Activated CD8-positive, alpha-beta T cell treated with anti-CD3 and anti-CD28 coated beads for 36 hours (primary cell): Measurements from ENCODE around the gene PARP15. TPM values are rescaled to one million over a fixed set of nuclear protein-coding genes. Genes with fewer than 3 reads are reported as not detected.

Experiments
- ATAC-seq: fragments of 200-7000 bp; cut with Tn5 transposase; one replicate; pipeline ENCODE4 v1.10.0; 2021; ENCODE audit warnings: mild to moderate bottlenecking, moderate library complexity
- CTCF ChIA-PET: fragments of 350-600 bp; sonication (Branson Sonifier 250); formaldehyde crosslinking; loops from one replicate; lab custom pipeline; 2021; ENCODE audit warnings: antibody characterized with exemption; lab: Charles Lee
- POLR2A ChIA-PET: fragments of 350-600 bp; sonication (Branson Sonifier 250); formaldehyde crosslinking; loops from one replicate; lab custom pipeline; 2021; ENCODE audit warnings: antibody characterized with exemption; lab: Charles Lee
- DNase-seq: peaks from one replicate; pipeline ENCODE4 v3.0.0-alpha.2; 2020
- H3K27ac Mint-ChIP-seq: one replicate; pipeline ENCODE4 v1.8.0; 2021; ENCODE audit warnings: mild to moderate bottlenecking, mixed read lengths
- H3K27me3 Mint-ChIP-seq: one replicate; pipeline ENCODE4 v1.8.0; 2021; ENCODE audit warnings: mixed read lengths
- H3K36me3 Mint-ChIP-seq: one replicate; pipeline ENCODE4 v1.8.0; 2021; ENCODE audit warnings: low read depth, mixed read lengths
- H3K4me1 Mint-ChIP-seq: one replicate; pipeline ENCODE4 v1.8.0; 2021; ENCODE audit warnings: low read depth, mixed read lengths
- H3K4me3 Mint-ChIP-seq: one replicate; pipeline ENCODE4 v1.8.0; 2021; ENCODE audit warnings: mild to moderate bottlenecking, moderate library complexity, mixed read lengths
- H3K9me3 Mint-ChIP-seq: one replicate; pipeline ENCODE4 v1.8.0; 2021; ENCODE audit warnings: mixed read lengths
- intact Hi-C: fragments of 100-400 bp; cut with micrococcal nuclease; formaldehyde crosslinking; loops from one replicate; pipeline ENCODE4 v1.10.0; 2022
- total RNA-seq, 2 experiments: library from RNA; stranded (reverse); gene quantifications; one replicate each; pipeline ENCODE4 v1.2.3, GENCODE V29; 2021
- TF ChIP-seq, protein P1 (sequence below): fragments of 200-600 bp; IDR thresholded peaks from one replicate; pipeline ENCODE4 v1.8.0; 2022; ENCODE audit warnings: antibody characterized with exemption, mild to moderate bottlenecking

PARP15 gene
- total RNA-seq, 2 experiments from 2014 or later, result 13.3 to 14.0 TPM

DNA sequence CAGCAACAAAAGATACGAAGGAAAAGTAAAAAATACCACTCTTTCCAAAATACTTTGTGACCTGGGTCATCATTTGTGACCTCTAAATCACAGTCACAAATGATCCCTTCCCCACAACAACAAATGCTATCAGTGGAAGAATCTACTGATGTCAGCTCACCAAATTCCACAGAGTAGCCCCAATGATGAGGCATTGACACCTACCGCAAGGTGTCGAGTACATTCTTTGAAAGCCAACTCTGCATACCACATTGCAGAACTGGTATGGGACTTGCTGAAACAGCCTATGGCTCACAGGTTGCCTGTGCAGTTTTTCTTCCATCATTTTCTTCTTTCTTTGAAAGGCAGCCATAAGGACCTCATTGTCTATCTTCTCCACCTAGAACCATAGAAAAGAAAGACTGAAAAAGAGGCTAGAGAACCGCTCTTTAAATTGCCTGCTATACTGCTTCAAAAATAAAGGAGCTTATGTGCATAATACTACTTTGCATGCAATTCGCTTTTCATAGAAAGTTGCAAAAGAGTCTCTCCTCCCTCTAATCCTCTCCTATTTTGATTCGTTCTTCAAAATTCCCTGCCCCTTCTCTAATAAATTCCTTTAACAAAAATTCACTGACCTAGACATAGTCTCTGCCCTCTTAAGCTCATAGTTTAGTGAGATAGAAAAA lies 41.4 kb upstream of the PARP15 start:
- Mint-ChIP-seq H3K27me3 (no peaks in the 10 kb centered on the region), H3K4me1 (peaks cover 38% of the 10 kb centered on the region), H3K9me3 (no peaks in the 10 kb centered on the region), H3K4me3 (no peak overlapping the region), H3K36me3 (peaks cover 50% of the 10 kb centered on the region), H3K27ac (no peak overlapping the region)
- no peak for ATAC-seq
- CTCF ChIA-PET, result interaction anchor here (0.8 to 1.9 kb wide), 2 partner anchors 10 to 77 kb away, joined by 4 read pairs; no protein-coding TSS in a partner anchor
- TF ChIP-seq, protein P1, sequence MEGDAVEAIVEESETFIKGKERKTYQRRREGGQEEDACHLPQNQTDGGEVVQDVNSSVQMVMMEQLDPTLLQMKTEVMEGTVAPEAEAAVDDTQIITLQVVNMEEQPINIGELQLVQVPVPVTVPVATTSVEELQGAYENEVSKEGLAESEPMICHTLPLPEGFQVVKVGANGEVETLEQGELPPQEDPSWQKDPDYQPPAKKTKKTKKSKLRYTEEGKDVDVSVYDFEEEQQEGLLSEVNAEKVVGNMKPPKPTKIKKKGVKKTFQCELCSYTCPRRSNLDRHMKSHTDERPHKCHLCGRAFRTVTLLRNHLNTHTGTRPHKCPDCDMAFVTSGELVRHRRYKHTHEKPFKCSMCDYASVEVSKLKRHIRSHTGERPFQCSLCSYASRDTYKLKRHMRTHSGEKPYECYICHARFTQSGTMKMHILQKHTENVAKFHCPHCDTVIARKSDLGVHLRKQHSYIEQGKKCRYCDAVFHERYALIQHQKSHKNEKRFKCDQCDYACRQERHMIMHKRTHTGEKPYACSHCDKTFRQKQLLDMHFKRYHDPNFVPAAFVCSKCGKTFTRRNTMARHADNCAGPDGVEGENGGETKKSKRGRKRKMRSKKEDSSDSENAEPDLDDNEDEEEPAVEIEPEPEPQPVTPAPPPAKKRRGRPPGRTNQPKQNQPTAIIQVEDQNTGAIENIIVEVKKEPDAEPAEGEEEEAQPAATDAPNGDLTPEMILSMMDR, result no peak
- DNase-seq, result no peak
- POLR2A ChIA-PET, result interaction anchor here (1.8 kb wide), 1 partner anchor 21 kb away, joined by 5 read pairs; the partner anchor contains the start of gene KPNA1
- intact Hi-C loops, result no loop called here

DNA sequence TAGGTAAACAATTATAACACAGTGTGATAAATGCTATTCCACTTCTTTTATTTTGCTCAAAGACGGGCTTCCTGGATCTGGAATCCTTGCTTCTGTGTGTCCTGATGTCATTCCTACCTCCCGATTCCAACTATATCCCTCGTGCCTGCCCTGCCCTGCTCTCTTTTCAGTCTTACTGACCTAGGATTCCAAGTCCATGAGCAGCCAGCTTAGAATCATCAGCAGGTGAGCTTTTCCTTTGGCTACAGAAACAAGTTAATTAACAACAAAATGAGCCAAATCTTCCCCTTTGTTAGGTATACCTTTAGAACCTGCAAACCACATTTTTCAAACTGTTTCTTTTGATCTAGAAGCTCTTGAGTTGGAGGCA lies 40.8 kb upstream of the PARP15 start:
- TF ChIP-seq, protein P1, result no peak
- ChIA-PET POLR2A (no interaction called here), CTCF (interaction anchor here (0.8 to 1.9 kb wide), 2 partner anchors 10 to 78 kb away, joined by 4 read pairs; no protein-coding TSS in a partner anchor)
- Mint-ChIP-seq H3K36me3 (peaks cover 50% of the 10 kb centered on the region), H3K4me3 (no peak overlapping the region), H3K27me3 (no peaks in the 10 kb centered on the region), H3K4me1 (peaks cover 38% of the 10 kb centered on the region), H3K27ac (no peak overlapping the region), H3K9me3 (no peaks in the 10 kb centered on the region)
- ATAC-seq, result no peak
- DNase-seq, result no peak
- intact Hi-C loops, result no loop called here

DNA sequence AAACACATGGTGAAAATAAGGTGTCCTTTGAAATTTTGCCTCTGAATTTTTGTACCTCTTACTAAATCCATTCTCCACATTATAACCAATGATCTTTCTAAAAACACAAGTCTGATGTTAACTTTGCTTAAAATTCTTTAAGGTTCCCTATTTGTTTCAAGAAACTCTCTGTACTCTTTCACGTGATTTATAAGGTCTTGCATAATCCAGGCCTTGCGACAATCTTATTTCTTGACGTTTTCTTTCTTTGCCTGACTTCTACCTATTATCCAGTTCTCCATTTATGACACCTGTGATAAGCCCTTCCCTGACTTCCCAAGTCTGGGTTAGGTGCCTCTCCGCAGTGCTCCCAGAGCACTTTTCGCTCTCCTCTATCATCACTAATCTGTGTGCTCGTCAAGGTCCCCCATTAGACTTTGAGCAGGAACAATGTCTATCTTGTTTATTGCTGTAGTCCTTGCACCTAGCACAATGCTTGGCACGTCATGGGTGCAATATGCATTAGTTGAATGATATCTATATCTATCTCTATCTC lies 38.4 kb upstream of the PARP15 start:
- H3K27ac Mint-ChIP-seq, result no peak overlapping the region
- H3K36me3 Mint-ChIP-seq, result peaks cover 35% of the 10 kb centered on the region
- TF ChIP-seq, protein P1, result no peak
- H3K9me3 Mint-ChIP-seq, result no peaks in the 10 kb centered on the region
- no peaks in the 10 kb centered on the region for H3K27me3 Mint-ChIP-seq
- no peak for ATAC-seq
- CTCF ChIA-PET, result no interaction called here
- no peak for DNase-seq
- POLR2A ChIA-PET, result no interaction called here
- intact Hi-C loops, result no loop called here
- H3K4me1 Mint-ChIP-seq, result peaks cover 15% of the 10 kb centered on the region
- no peak overlapping the region for H3K4me3 Mint-ChIP-seq

DNA sequence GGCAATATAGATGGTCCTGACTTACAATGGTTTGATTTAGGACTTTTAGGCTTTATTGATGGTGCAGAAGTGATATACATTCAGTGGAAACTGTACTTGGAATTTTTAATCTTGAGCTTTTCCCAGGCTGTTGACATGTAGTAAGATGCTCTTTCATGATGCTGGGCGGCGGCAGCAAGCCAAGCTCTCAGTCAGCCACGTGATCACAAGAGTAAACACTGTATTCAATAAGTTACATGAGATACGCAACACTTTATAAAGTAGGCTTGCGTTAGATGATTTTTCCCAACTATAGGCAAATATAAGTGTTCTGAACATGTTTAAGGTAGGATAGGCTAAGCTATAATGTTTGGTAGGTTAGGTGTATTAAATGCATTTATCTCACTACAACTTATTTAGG lies 31.3 kb upstream of the PARP15 start:
- POLR2A ChIA-PET, result interaction anchor here (0.7 to 1.3 kb wide), 3 partner anchors 12 to 135 kb away, joined by 3 read pairs; partner anchors contain the start of gene PARP14
- CTCF ChIA-PET, result interaction anchor here (0.9 to 1.6 kb wide), 2 partner anchors 10 to 15 kb away, joined by 3 to 4 read pairs; no protein-coding TSS in a partner anchor
- intact Hi-C loops, result no loop called here
- H3K4me3 Mint-ChIP-seq, result no peak overlapping the region
- DNase-seq (no peak), ATAC-seq (no peak)
- peaks cover 25% of the 10 kb centered on the region for H3K36me3 Mint-ChIP-seq
- no peaks in the 10 kb centered on the region for H3K9me3 Mint-ChIP-seq
- H3K27ac Mint-ChIP-seq, result no peak overlapping the region
- TF ChIP-seq, protein P1, result no peak
- H3K4me1 Mint-ChIP-seq, result no peaks in the 10 kb centered on the region
- no peaks in the 10 kb centered on the region for H3K27me3 Mint-ChIP-seq

DNA sequence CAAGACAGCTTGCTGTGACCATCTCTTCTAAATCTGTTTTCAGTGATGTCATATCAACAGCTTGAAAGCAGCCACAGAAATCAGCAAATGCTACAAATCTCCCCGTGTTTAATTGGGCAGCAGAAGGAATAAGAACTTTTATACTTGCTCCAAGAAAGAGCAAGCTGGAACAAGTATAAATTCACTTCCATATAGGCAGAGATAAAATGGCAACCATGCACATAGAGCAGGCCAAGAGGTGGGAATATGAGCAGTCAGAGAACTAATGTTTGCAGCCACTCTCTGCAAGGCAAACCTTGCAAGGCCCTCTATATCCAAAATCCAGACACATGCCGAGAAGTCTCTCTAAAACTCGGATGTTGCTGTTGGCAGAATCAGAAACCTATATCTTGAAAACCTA lies 29.4 kb upstream of the PARP15 start:
- POLR2A ChIA-PET, result no interaction called here
- intact Hi-C loops, result no loop called here
- no peaks in the 10 kb centered on the region for H3K9me3 Mint-ChIP-seq
- H3K36me3 Mint-ChIP-seq, result peaks cover 30% of the 10 kb centered on the region
- H3K4me3 Mint-ChIP-seq, result no peak overlapping the region
- H3K27me3 Mint-ChIP-seq, result no peaks in the 10 kb centered on the region
- TF ChIP-seq, protein P1, result no peak
- ATAC-seq (no peak), DNase-seq (no peak)
- CTCF ChIA-PET, result interaction anchor here (0.9 to 2.6 kb wide), 4 partner anchors 11 to 155 kb away, joined by 3 to 14 read pairs (median 6); no protein-coding TSS in a partner anchor
- no peak overlapping the region for H3K27ac Mint-ChIP-seq
- peaks cover under 1% of the 10 kb centered on the region for H3K4me1 Mint-ChIP-seq
